Measurements from ENCODE around the gene ZDHHC20. TPM values are rescaled to one million over a fixed set of nuclear protein-coding genes. Genes with fewer than 3 reads are reported as not detected.

ZDHHC20 gene
- total RNA-seq, 1 donor from 2014 or later, result 110 TPM

DNA sequence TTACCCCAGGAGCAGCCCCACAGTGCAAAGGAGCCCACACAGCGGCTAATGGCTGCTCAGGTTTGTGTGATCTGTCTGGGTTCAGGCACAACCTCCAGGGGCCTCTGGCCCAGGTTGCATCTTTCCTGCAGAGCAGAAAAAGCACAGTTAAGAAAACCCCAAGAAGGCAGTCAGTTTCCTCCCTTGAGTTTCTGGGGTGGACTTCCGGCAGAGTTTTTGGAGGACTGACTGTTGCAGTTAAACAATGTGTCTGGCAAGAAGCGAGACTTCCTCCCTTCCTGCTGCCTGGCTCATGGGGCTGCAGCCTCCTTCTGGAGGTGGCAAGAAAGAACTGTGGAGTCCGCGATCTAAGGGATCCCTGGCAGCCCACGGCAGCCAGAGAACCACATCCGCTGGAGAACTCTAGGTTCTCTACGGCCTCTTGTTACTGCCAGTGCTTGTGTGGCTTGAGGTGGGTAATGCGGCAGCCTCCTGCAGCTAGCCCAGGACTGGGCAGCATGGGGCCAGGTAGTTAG lies 114.4 kb downstream of the ZDHHC20 start:
- no peaks in the 10 kb centered on the region for H3K4me1 Mint-ChIP-seq (ENCODE audit: low read depth)
- no peak overlapping the region for H3K4me3 Mint-ChIP-seq (ENCODE audit: low read depth)
- DNase-seq (ENCODE audit: low spot score, unreplicated experiment), result no peak
- TF ChIP-seq, protein P1, sequence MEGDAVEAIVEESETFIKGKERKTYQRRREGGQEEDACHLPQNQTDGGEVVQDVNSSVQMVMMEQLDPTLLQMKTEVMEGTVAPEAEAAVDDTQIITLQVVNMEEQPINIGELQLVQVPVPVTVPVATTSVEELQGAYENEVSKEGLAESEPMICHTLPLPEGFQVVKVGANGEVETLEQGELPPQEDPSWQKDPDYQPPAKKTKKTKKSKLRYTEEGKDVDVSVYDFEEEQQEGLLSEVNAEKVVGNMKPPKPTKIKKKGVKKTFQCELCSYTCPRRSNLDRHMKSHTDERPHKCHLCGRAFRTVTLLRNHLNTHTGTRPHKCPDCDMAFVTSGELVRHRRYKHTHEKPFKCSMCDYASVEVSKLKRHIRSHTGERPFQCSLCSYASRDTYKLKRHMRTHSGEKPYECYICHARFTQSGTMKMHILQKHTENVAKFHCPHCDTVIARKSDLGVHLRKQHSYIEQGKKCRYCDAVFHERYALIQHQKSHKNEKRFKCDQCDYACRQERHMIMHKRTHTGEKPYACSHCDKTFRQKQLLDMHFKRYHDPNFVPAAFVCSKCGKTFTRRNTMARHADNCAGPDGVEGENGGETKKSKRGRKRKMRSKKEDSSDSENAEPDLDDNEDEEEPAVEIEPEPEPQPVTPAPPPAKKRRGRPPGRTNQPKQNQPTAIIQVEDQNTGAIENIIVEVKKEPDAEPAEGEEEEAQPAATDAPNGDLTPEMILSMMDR (IDR thresholded peaks at IDR 0.05; ENCODE audit: unreplicated experiment), result no peak
- no peaks in the 10 kb centered on the region for H3K36me3 Mint-ChIP-seq (ENCODE audit: insufficient read depth)
- no peaks in the 10 kb centered on the region for H3K27me3 Mint-ChIP-seq
- H3K27ac Mint-ChIP-seq, result no peak overlapping the region
- H3K9me3 Mint-ChIP-seq (ENCODE audit: low read depth), result no peaks in the 10 kb centered on the region

GRCh38 chr13:21343659-21344058 lies 115.4 kb downstream of the ZDHHC20 start:
- peaks cover 5% of the 10 kb centered on the region for H3K4me1 Mint-ChIP-seq (ENCODE audit: low read depth)
- TF ChIP-seq, protein P1 (IDR thresholded peaks at IDR 0.05; ENCODE audit: unreplicated experiment), result no peak
- H3K36me3 Mint-ChIP-seq (ENCODE audit: insufficient read depth), result no peaks in the 10 kb centered on the region
- DNase-seq (ENCODE audit: low spot score, unreplicated experiment), result no peak
- H3K27me3 Mint-ChIP-seq, result no peaks in the 10 kb centered on the region
- no peak overlapping the region for H3K4me3 Mint-ChIP-seq (ENCODE audit: low read depth)
- no peak overlapping the region for H3K27ac Mint-ChIP-seq
- H3K9me3 Mint-ChIP-seq (ENCODE audit: low read depth), result no peaks in the 10 kb centered on the region

GRCh38 chr13:21342699-21343442 lies 116.2 kb downstream of the ZDHHC20 start:
- TF ChIP-seq, protein P1 (IDR thresholded peaks at IDR 0.05; ENCODE audit: unreplicated experiment), result no peak
- DNase-seq (ENCODE audit: low spot score, unreplicated experiment), result no peak
- no peaks in the 10 kb centered on the region for H3K27me3 Mint-ChIP-seq
- H3K36me3 Mint-ChIP-seq (ENCODE audit: insufficient read depth), result no peaks in the 10 kb centered on the region
- no peak overlapping the region for H3K27ac Mint-ChIP-seq
- H3K4me3 Mint-ChIP-seq (ENCODE audit: low read depth), result no peak overlapping the region
- H3K9me3 Mint-ChIP-seq (ENCODE audit: low read depth), result no peaks in the 10 kb centered on the region
- H3K4me1 Mint-ChIP-seq (ENCODE audit: low read depth), result peaks cover 12% of the 10 kb centered on the region

GRCh38 chr13:21341637-21342422 lies 117.3 kb downstream of the ZDHHC20 start:
- Mint-ChIP-seq H3K4me3 (ENCODE audit: low read depth) (no peak overlapping the region), H3K9me3 (ENCODE audit: low read depth) (no peaks in the 10 kb centered on the region), H3K27me3 (no peaks in the 10 kb centered on the region), H3K27ac (peak overlapping the region; percentile 52), H3K4me1 (ENCODE audit: low read depth) (peaks cover 12% of the 10 kb centered on the region), H3K36me3 (ENCODE audit: insufficient read depth) (no peaks in the 10 kb centered on the region)
- no peak for DNase-seq (ENCODE audit: low spot score, unreplicated experiment)
- TF ChIP-seq, protein P1 (IDR thresholded peaks at IDR 0.05; ENCODE audit: unreplicated experiment), result no peak

GRCh38 chr13:21338639-21339278 lies 120.3 kb downstream of the ZDHHC20 start:
- peak overlapping the region; percentile 21 for H3K27ac Mint-ChIP-seq
- no peaks in the 10 kb centered on the region for H3K36me3 Mint-ChIP-seq (ENCODE audit: insufficient read depth)
- no peak for DNase-seq (ENCODE audit: low spot score, unreplicated experiment)
- no peak overlapping the region for H3K4me3 Mint-ChIP-seq (ENCODE audit: low read depth)
- H3K4me1 Mint-ChIP-seq (ENCODE audit: low read depth), result peaks cover 12% of the 10 kb centered on the region
- no peaks in the 10 kb centered on the region for H3K9me3 Mint-ChIP-seq (ENCODE audit: low read depth)
- TF ChIP-seq, protein P1 (IDR thresholded peaks at IDR 0.05; ENCODE audit: unreplicated experiment), result no peak
- no peaks in the 10 kb centered on the region for H3K27me3 Mint-ChIP-seq

All from progenitor cell of endocrine pancreas (in vitro differentiated cells).